Colonic mucosa (tissue), 4 donors: Measurements from ENCODE around the gene ZNF502. TPM values are rescaled to one million over a fixed set of nuclear protein-coding genes. Genes with fewer than 3 reads are reported as not detected.
"Not testable (repeated sequence)": the region's sequence is repeated elsewhere in the genome, so short reads cannot be mapped to it uniquely, and the experiment has no call there.

Experiments
- DNase-seq: peaks from one replicate; pipeline ENCODE4 v3.0.0-alpha.2; 2020
- H3K27ac ChIP-seq: fragments of 200-600 bp; one replicate; pipeline ENCODE4 v1.8.0; 2021
- H3K27me3 ChIP-seq: fragments of 200-600 bp; one replicate; pipeline ENCODE4 v1.8.0; 2021
- H3K36me3 ChIP-seq: fragments of 200-600 bp; one replicate; pipeline ENCODE4 v1.8.0; 2021
- H3K4me1 ChIP-seq: fragments of 200-600 bp; one replicate; pipeline ENCODE4 v1.8.0; 2021; ENCODE audit warnings: mild to moderate bottlenecking
- H3K4me3 ChIP-seq: fragments of 200-600 bp; one replicate; pipeline ENCODE4 v1.8.0; 2021
- H3K9ac ChIP-seq, 2 donors: one replicate each; pipeline ENCODE4 v1.7.0; 2013; ENCODE audit warnings: control low read depth in 2 of 2, low read depth in 2 of 2, low read length in 2 of 2
- H3K9me3 ChIP-seq: fragments of 200-600 bp; one replicate; pipeline ENCODE4 v1.8.0; 2021
- intact Hi-C: fragments of 100-400 bp; cut with DNase I; formaldehyde crosslinking; loops from one replicate; pipeline ENCODE4 v1.14.1; 2022
- total RNA-seq, 2 donors: library from RNA; stranded (reverse); fragmentation: NEBNext Ultra II Directional in 1 of 2; extraction: Animal tissue kit (Norgen Biotek cat#: 25700) in 1 of 2; gene quantifications; one replicate each; pipeline ENCODE4 v1.2.1, GENCODE V29; 2021
- TF ChIP-seq, protein P1 (sequence below): fragments of 200-600 bp; IDR thresholded peaks from one replicate; pipeline ENCODE4 v1.8.0; 2022; ENCODE audit warnings: antibody characterized with exemption, mild to moderate bottlenecking
- donor health status: healthy.
- donor health status: DM: no; HTN: no; CAD: no.
- donor health status: DM: no; HTN: no; CAD: no.

The ZNF502 gene
- 1 to 10 TPM; 3.3 to 3.5 TPM for total RNA-seq

- H3K27ac ChIP-seq, result peak within 1 kb of the TSS; percentile 20
- intact Hi-C loops, result loop anchor here (2.0 kb wide), 1 partner anchor 16 kb away; the partner anchor contains the start of gene ZNF501
- H3K9me3 ChIP-seq, result no peaks in the 10 kb centered on the region
- DNase-seq, result peak; percentile 93
- peak within 1 kb of the TSS; percentile 19 to 29 for H3K9ac ChIP-seq
- H3K27me3 ChIP-seq, result no peaks in the 10 kb centered on the region
- H3K4me1 ChIP-seq, result no peaks in the 10 kb centered on the region
- TF ChIP-seq, protein P1, sequence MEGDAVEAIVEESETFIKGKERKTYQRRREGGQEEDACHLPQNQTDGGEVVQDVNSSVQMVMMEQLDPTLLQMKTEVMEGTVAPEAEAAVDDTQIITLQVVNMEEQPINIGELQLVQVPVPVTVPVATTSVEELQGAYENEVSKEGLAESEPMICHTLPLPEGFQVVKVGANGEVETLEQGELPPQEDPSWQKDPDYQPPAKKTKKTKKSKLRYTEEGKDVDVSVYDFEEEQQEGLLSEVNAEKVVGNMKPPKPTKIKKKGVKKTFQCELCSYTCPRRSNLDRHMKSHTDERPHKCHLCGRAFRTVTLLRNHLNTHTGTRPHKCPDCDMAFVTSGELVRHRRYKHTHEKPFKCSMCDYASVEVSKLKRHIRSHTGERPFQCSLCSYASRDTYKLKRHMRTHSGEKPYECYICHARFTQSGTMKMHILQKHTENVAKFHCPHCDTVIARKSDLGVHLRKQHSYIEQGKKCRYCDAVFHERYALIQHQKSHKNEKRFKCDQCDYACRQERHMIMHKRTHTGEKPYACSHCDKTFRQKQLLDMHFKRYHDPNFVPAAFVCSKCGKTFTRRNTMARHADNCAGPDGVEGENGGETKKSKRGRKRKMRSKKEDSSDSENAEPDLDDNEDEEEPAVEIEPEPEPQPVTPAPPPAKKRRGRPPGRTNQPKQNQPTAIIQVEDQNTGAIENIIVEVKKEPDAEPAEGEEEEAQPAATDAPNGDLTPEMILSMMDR, result peak; percentile 34
- no peaks in the 10 kb centered on the region for H3K36me3 ChIP-seq
- peak within 1 kb of the TSS; percentile 94 for H3K4me3 ChIP-seq
Measured at GRCh38 chr3:44712455-44713075, at the start of gene ZNF502. ZNF502 (plus strand) TSS chr3:44712660; CDS start chr3:44720262, 7,602 bp downstream.

DNA sequence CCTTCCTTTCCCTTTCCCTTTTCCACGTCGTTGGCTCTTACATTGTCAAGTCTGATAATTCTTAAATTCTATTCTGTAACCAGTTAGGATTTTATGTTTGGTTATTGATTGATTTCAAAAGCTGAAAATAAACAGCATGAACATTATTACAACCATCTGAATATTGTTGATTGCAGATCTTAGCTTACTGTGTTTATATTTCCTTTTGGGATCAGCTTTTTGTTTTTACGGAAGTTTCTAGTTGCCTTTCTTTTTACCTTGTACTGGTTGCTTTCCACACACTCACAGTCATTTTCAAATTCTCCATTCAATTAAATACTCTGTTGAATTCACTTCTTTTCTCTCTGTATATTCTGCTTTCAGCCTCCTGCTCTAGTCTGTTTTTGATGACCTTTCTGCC lies 47.3 kb upstream of the ZNF502 start:
- H3K4me1 ChIP-seq, result no peaks in the 10 kb centered on the region
- no peak overlapping the region for H3K4me3 ChIP-seq
- DNase-seq, result no peak
- no peak overlapping the region for H3K27ac ChIP-seq
- intact Hi-C loops, result no loop called here
- no peaks in the 10 kb centered on the region for H3K36me3 ChIP-seq
- TF ChIP-seq, protein P1, result no peak
- no peak overlapping the region for H3K9ac ChIP-seq
- H3K27me3 ChIP-seq, result no peaks in the 10 kb centered on the region
- H3K9me3 ChIP-seq, result no peaks in the 10 kb centered on the region

DNA sequence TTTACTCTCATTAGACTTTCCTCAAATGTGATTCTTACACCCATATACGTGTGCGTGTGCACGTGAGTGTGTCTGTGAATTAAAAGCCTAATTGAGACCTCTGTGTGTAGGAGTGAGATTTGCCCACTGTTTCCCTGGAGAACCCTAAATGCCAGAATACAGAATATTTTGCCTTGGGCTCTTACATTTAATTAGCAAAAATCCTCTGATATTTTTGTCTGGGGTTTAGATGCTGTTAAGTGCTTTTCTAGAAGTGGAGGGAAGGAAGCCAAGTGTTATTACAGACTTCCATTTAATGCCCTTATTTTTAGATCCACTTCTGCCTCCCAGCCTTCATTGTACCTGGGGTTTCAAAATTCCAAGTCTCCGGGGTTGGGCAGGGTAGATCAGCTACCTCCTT lies 46.1 kb upstream of the ZNF502 start:
- H3K9ac ChIP-seq, result no peak overlapping the region
- DNase-seq, result no peak
- TF ChIP-seq, protein P1, result no peak
- no peak overlapping the region for H3K4me3 ChIP-seq
- no peaks in the 10 kb centered on the region for H3K9me3 ChIP-seq
- no peaks in the 10 kb centered on the region for H3K27me3 ChIP-seq
- H3K4me1 ChIP-seq, result no peaks in the 10 kb centered on the region
- H3K27ac ChIP-seq, result no peak overlapping the region
- H3K36me3 ChIP-seq, result no peaks in the 10 kb centered on the region
- intact Hi-C loops, result no loop called here

DNA sequence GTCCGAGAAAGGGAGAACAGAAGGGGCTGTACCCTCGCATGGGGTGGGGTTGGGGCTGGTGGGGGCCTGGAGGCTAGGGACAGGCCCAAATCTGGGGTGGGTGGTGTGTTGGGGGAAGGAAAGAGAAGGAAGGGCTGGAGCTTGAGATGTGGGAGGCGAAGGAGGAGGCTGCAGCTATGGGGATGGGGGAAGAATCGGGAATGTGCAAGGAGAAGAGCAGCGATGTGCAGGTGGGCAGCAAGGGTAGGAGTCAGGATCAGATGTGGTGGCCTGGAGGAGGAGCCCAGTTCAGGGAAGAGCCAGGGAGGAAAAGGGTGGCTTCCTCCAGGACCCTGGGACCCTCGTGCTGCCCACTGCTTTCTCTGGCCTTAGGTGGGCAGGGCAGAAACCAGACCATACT lies 42.7 kb upstream of the ZNF502 start:
- TF ChIP-seq, protein P1, result no peak
- intact Hi-C loops, result no loop called here
- DNase-seq, result no peak
- no peaks in the 10 kb centered on the region for H3K4me1 ChIP-seq
- H3K4me3 ChIP-seq, result no peak overlapping the region
- no peak overlapping the region for H3K9ac ChIP-seq
- no peaks in the 10 kb centered on the region for H3K9me3 ChIP-seq
- no peaks in the 10 kb centered on the region for H3K36me3 ChIP-seq
- H3K27ac ChIP-seq, result no peak overlapping the region
- H3K27me3 ChIP-seq, result no peaks in the 10 kb centered on the region

DNA sequence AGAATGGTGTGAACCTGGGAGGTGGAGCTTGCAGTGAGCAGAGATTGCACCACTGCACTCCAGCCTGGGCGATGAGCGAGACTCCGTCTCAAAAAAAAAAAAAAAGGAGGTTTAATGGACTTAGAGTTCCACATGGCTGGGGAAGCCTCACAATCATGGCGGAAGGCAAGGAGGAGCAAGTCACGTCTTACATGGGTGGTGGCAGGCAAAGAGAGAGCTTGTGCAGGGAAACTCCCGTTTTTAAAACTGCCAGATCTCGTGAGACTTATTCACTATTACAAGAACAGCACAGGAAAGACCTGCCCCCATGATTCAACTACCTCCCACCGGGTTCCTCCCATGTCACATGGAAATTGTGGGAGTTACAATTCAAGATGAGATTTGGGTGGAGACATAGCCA lies 39.0 kb upstream of the ZNF502 start:
- H3K9me3 ChIP-seq, H3K36me3 ChIP-seq, DNase-seq, H3K9ac ChIP-seq, H3K27me3 ChIP-seq, H3K4me3 ChIP-seq, H3K27ac ChIP-seq, intact Hi-C loops, H3K4me1 ChIP-seq: not testable (repeated sequence)

- H3K36me3 ChIP-seq, result no peaks in the 10 kb centered on the region
- H3K4me1 ChIP-seq, result no peaks in the 10 kb centered on the region
- no peak overlapping the region for H3K27ac ChIP-seq
- intact Hi-C loops, result no loop called here
- H3K9ac ChIP-seq, result no peak overlapping the region
- H3K4me3 ChIP-seq, result no peak overlapping the region
- no peak for DNase-seq
- no peaks in the 10 kb centered on the region for H3K27me3 ChIP-seq
- TF ChIP-seq, protein P1, result no peak
- H3K9me3 ChIP-seq, result no peaks in the 10 kb centered on the region
Measured at GRCh38 chr3:44674211-44674610, 38.2 kb upstream of the ZNF502 start.
